PFSK-1 (cell line): ENCODE measurements around the gene FLNC.

Source experiments
- FOXP2 ChIP-seq: optimal IDR thresholded peaks from 2 replicates; pipeline ENCODE3; 2011; ENCODE audit warnings: borderline replicate concordance, control low read depth, inconsistent platforms; ENCODE audit not compliant: insufficient read depth; ENCODE audit errors: extremely low read length, extremely low read depth
- POLR2AphosphoS5 ChIP-seq: IDR thresholded peaks from 2 replicates; pipeline ENCODE4 v1.6.1; 2012; ENCODE audit warnings: low read depth, mild to moderate bottlenecking, control low read depth, low read length, moderate library complexity
- REST ChIP-seq, 2 experiments: IDR thresholded peaks; 2 replicates each; pipeline versions ENCODE4 v1.6.1 to v1.8.0; 2011 to 2012; ENCODE audit warnings: low read depth in 2 of 2, low read length in 2 of 2, control low read depth in 1 of 2, inconsistent platforms in 1 of 2, mild to moderate bottlenecking in 1 of 2, moderate library complexity in 1 of 2; ENCODE audit not compliant: insufficient read depth in 1 of 2
- SIN3A ChIP-seq: IDR thresholded peaks from 2 replicates; pipeline ENCODE4 v1.6.1; 2012; ENCODE audit warnings: mild to moderate bottlenecking, low read length, moderate library complexity, borderline replicate concordance; ENCODE audit not compliant: insufficient read depth
- TAF1 ChIP-seq: IDR thresholded peaks from 2 replicates; pipeline ENCODE4 v1.6.1; 2012; ENCODE audit warnings: low read length, control low read depth, borderline replicate concordance; ENCODE audit not compliant: insufficient read depth

- TF ChIP-seq TAF1 (no peak), POLR2AphosphoS5 (no peak), SIN3A (no peak), REST (IDR thresholded peaks at IDR 0.05; ENCODE audit: insufficient read depth in 1 of 2, low read depth in 2 of 2, low read length in 2 of 2) (no peak), FOXP2 (no peak)
Observed at GRCh38 chr7:128841171-128841690, 11.0 kb downstream of the FLNC start.
